ENCODE measurements around the gene DENND5A.
A peak's percentile ranks its signal among the peaks of the same experiment; 100 is the strongest.
"Not testable (repeated sequence)": the region's sequence is repeated elsewhere in the genome, so short reads cannot be mapped to it uniquely, and the experiment has no call there.

Gene DENND5A

GRCh38 chr11:9137293-9138132, 127.6 kb downstream of the DENND5A start:
- peak; percentile 64 for DNase-seq (ENCODE audit: low spot score)

GRCh38 chr11:9136741-9137140, 128.4 kb downstream of the DENND5A start:
- DNase-seq (ENCODE audit: low spot score), result no peak

- no peak for DNase-seq (ENCODE audit: low spot score)
Observed at GRCh38 chr11:9133956-9134355, 131.2 kb downstream of the DENND5A start.

GRCh38 chr11:9132203-9132878, 132.8 kb downstream of the DENND5A start:
- no peak for DNase-seq (ENCODE audit: low spot score)

- no peak for DNase-seq (ENCODE audit: low spot score)
Observed at GRCh38 chr11:9130297-9130696, 134.9 kb downstream of the DENND5A start.

- no peak for DNase-seq (ENCODE audit: low spot score)
Observed at GRCh38 chr11:9126636-9127035, 138.5 kb downstream of the DENND5A start.

GRCh38 chr11:9125185-9125886, 139.8 kb downstream of the DENND5A start:
- no peak for DNase-seq (ENCODE audit: low spot score)

- DNase-seq (ENCODE audit: low spot score), result no peak
Observed at GRCh38 chr11:9123595-9124304, 141.4 kb downstream of the DENND5A start.

- DNase-seq (ENCODE audit: low spot score), result no peak
Observed at GRCh38 chr11:9121469-9121796, 143.7 kb downstream of the DENND5A start.

- DNase-seq (ENCODE audit: low spot score), result no peak
Observed at GRCh38 chr11:9120664-9121468, 144.3 kb downstream of the DENND5A start.

GRCh38 chr11:9118277-9118676, 146.9 kb downstream of the DENND5A start:
- no peak for DNase-seq (ENCODE audit: low spot score)

GRCh38 chr11:9112075-9112474, 153.1 kb downstream of the DENND5A start:
- no peak for DNase-seq (ENCODE audit: low spot score)

GRCh38 chr11:9109858-9110731, 155.1 kb downstream of the DENND5A start:
- DNase-seq (ENCODE audit: low spot score), result no peak

- DNase-seq (ENCODE audit: low spot score), result no peak
Observed at GRCh38 chr11:9104580-9104979, 160.6 kb downstream of the DENND5A start.

- no peak for DNase-seq (ENCODE audit: low spot score)
Observed at GRCh38 chr11:9103542-9104276, 161.4 kb downstream of the DENND5A start.

- no peak for DNase-seq (ENCODE audit: low spot score)
Observed at GRCh38 chr11:9099617-9100016, 165.5 kb downstream of the DENND5A start.

GRCh38 chr11:9098455-9098854, 166.7 kb downstream of the DENND5A start:
- not testable (repeated sequence) for DNase-seq (ENCODE audit: low spot score)

- DNase-seq (ENCODE audit: low spot score), result not testable (repeated sequence)
Observed at GRCh38 chr11:9097186-9097943, 167.8 kb downstream of the DENND5A start.

- DNase-seq (ENCODE audit: low spot score), result no peak
Observed at GRCh38 chr11:9096427-9096826, 168.7 kb downstream of the DENND5A start.

All from putamen (tissue), 1 donor.